HG03108 (cell line): ENCODE measurements around the gene UPK3BL1.
"Not testable (repeated sequence)": the region's sequence is repeated elsewhere in the genome, so short reads cannot be mapped to it uniquely, and the experiment has no call there.

Experiments used
- ATAC-seq: cut with Tn5 transposase; IDR thresholded peaks from one replicate; pipeline ENCODE4 v1.9.1; 2021; ENCODE audit warnings: moderate library complexity; ENCODE audit not compliant: unreplicated experiment

The UPK3BL1 gene

GRCh38 chr7:102589857-102590256, 52.7 kb downstream of the UPK3BL1 start:
- not testable (repeated sequence) for ATAC-seq
